GM19351 (cell line): Measurements from ENCODE around the gene ZBTB7A.

ENCODE experiments used
- ATAC-seq: cut with Tn5 transposase; IDR thresholded peaks from one replicate; pipeline ENCODE4 v1.9.1; 2021; ENCODE audit warnings: mild to moderate bottlenecking, moderate library complexity; ENCODE audit not compliant: unreplicated experiment

The ZBTB7A gene

GRCh38 chr19:4066682-4067395 is at the start of gene ZBTB7A:
Gene ZBTB7A (minus strand): TSS chr19:4066899. CDS start chr19:4055232, 11,667 bp downstream.
- no peak for ATAC-seq

- no peak for ATAC-seq
Measured at GRCh38 chr19:4115818-4116385, 49.2 kb upstream of the ZBTB7A start.

- peak; percentile 74 for ATAC-seq
Measured at GRCh38 chr19:4115050-4115817, 48.5 kb upstream of the ZBTB7A start.

GRCh38 chr19:4114181-4114580 is 47.5 kb upstream of the ZBTB7A start:
- no peak for ATAC-seq

GRCh38 chr19:4113398-4114088 is 46.8 kb upstream of the ZBTB7A start:
- ATAC-seq = no peak

GRCh38 chr19:4112367-4112766 is 45.7 kb upstream of the ZBTB7A start:
- no peak for ATAC-seq

- ATAC-seq = no peak
Measured at GRCh38 chr19:4109626-4109945, 42.9 kb upstream of the ZBTB7A start.

- ATAC-seq = peak; percentile 82
Measured at GRCh38 chr19:4108767-4109625, 42.3 kb upstream of the ZBTB7A start.

- ATAC-seq = no peak
Measured at GRCh38 chr19:4103080-4103433, 36.4 kb upstream of the ZBTB7A start.

GRCh38 chr19:4102339-4103079 is 35.8 kb upstream of the ZBTB7A start:
- no peak for ATAC-seq

- no peak for ATAC-seq
Measured at GRCh38 chr19:4101496-4101770, 34.7 kb upstream of the ZBTB7A start.

- no peak for ATAC-seq
Measured at GRCh38 chr19:4100647-4101495, 34.2 kb upstream of the ZBTB7A start.

GRCh38 chr19:4099041-4099764 is 32.5 kb upstream of the ZBTB7A start:
- ATAC-seq = no peak

- no peak for ATAC-seq
Measured at GRCh38 chr19:4098493-4098892, 31.8 kb upstream of the ZBTB7A start.

GRCh38 chr19:4097501-4097900 is 30.8 kb upstream of the ZBTB7A start:
- ATAC-seq = no peak

- ATAC-seq = no peak
Measured at GRCh38 chr19:4096049-4096892, 29.6 kb upstream of the ZBTB7A start.

- ATAC-seq = no peak
Measured at GRCh38 chr19:4095488-4095844, 28.8 kb upstream of the ZBTB7A start.
